HL-60 (cell line): ENCODE data around the gene LMBR1.

Experiments used
- DNase-seq, 2 experiments: peaks; one replicate each; pipeline ENCODE4 v3.0.0-alpha.2; 2010 to 2020; ENCODE audit warnings: low read depth in 1 of 2, low spot score in 1 of 2
- H3K27ac ChIP-seq: fragments of 250-450 bp; sonication (Bioruptor Pico); replicated peaks from 2 replicates; pipeline ENCODE4 v1.5.1; 2020; ENCODE audit warnings: mild to moderate bottlenecking, moderate library complexity
- H3K27me3 ChIP-seq: fragments of 250-450 bp; sonication (Bioruptor Pico); 2 replicates; pipeline ENCODE4 v1.5.1; 2021; ENCODE audit warnings: mild to moderate bottlenecking, moderate library complexity; ENCODE audit not compliant: insufficient read depth, poor library complexity, severe bottlenecking
- H3K4me3 ChIP-seq: replicated peaks from 2 replicates; pipeline ENCODE4 v1.5.1; 2011; ENCODE audit warnings: mild to moderate bottlenecking, control low read depth, low read length; ENCODE audit not compliant: insufficient read depth
- GABPA ChIP-seq: IDR thresholded peaks from 2 replicates; pipeline ENCODE4 v1.6.1; 2012; ENCODE audit warnings: low read depth
- POLR2AphosphoS5 ChIP-seq: IDR thresholded peaks from 2 replicates; pipeline ENCODE4 v1.6.1; 2012; ENCODE audit warnings: low read depth
- REST ChIP-seq: IDR thresholded peaks from 2 replicates; pipeline ENCODE4 v1.6.1; 2012; ENCODE audit warnings: low read depth; ENCODE audit not compliant: insufficient replicate concordance
- SPI1 ChIP-seq: IDR thresholded peaks from 2 replicates; pipeline ENCODE4 v1.6.1; 2012; ENCODE audit warnings: low read depth, mild to moderate bottlenecking, borderline replicate concordance
- TF ChIP-seq, protein P1 (sequence below): IDR thresholded peaks from one replicate; pipeline ENCODE4 v1.5.1; 2011; ENCODE audit warnings: low read length, control low read depth, inconsistent platforms; ENCODE audit not compliant: insufficient read depth

The LMBR1 gene

DNA sequence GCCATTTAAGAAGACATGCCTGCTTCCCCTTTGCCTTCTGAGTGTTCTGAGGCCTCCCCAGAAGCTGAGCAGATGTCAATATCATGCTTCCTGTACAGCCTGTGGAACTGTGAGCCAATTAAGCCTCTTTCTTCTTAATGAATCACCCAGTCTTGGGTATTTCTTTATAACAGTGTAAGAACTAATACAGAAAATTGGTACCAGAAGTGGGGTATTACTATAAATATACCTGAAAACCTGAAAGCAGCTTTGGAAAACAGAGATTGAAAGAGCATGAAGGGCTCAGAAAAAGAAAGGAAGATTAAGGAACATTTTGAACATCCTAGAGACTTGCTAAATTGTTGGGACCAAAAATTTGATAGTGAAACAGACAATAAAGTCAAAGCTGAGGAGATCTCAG is 264.4 kb downstream of the LMBR1 start:
- no peak overlapping the region for H3K27ac ChIP-seq
- DNase-seq, result no peak
- no peak overlapping the region for H3K4me3 ChIP-seq
- H3K27me3 ChIP-seq, result no peaks in the 10 kb centered on the region
- TF ChIP-seq POLR2AphosphoS5, result no peak
- TF ChIP-seq SPI1, result no peak
- TF ChIP-seq, protein P1, sequence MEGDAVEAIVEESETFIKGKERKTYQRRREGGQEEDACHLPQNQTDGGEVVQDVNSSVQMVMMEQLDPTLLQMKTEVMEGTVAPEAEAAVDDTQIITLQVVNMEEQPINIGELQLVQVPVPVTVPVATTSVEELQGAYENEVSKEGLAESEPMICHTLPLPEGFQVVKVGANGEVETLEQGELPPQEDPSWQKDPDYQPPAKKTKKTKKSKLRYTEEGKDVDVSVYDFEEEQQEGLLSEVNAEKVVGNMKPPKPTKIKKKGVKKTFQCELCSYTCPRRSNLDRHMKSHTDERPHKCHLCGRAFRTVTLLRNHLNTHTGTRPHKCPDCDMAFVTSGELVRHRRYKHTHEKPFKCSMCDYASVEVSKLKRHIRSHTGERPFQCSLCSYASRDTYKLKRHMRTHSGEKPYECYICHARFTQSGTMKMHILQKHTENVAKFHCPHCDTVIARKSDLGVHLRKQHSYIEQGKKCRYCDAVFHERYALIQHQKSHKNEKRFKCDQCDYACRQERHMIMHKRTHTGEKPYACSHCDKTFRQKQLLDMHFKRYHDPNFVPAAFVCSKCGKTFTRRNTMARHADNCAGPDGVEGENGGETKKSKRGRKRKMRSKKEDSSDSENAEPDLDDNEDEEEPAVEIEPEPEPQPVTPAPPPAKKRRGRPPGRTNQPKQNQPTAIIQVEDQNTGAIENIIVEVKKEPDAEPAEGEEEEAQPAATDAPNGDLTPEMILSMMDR, result no peak
- no peak for TF ChIP-seq GABPA
- no peak for TF ChIP-seq REST
